A549 (cell line): ENCODE results near the gene FAM227A. TPM values are rescaled to one million over a fixed set of nuclear protein-coding genes. Genes with fewer than 3 reads are reported as not detected.

Experiments used
- ATAC-seq, 2 experiments: fragments of 200-7000 bp in 1 of 2; fragments of >200 bp in 1 of 2; cut with Nextera tagmentation in 1 of 2; cut with Tn5 transposase in 1 of 2; 3 replicates each; pipeline versions ENCODE4 v1.8.0 to v1.9.1; 2018 to 2020; ENCODE audit warnings: mild to moderate bottlenecking in 1 of 2, moderate library complexity in 1 of 2
- CTCF ChIA-PET: fragments of 300-600 bp; sonication (Branson Sonifier 250); formaldehyde crosslinking; extraction: SDS; loops from one replicate; lab custom pipeline; 2021; ENCODE audit warnings: antibody characterized with exemption, inconsistent platforms; lab: Yijun Ruan, JAX
- POLR2A ChIA-PET: fragments of 350-600 bp; formaldehyde crosslinking; extraction: SDS; loops from one replicate; lab custom pipeline; 2021; ENCODE audit warnings: antibody characterized with exemption, inconsistent platforms; lab: Yijun Ruan, JAX
- DNase-seq, 2 experiments: peaks; one replicate each; pipeline versions ENCODE4 v3.0.0 to v3.0.0-alpha.2; 2011 to 2016; ENCODE audit warnings: low read depth in 1 of 2, low spot score in 1 of 2
- FAIRE-seq: peaks from 2 replicates; lab custom pipeline; 2011; peaks lifted over from hg19 to GRCh38; lab: Jason Lieb, UNC
- H3K27ac ChIP-seq, 2 experiments: fragments of >200 bp; sonication (Bioruptor Twin); formaldehyde crosslinking; 3 replicates each; pipeline ENCODE4 v1.5.1; 2016 to 2017
- H3K4me1 ChIP-seq: fragments of >200 bp; sonication (Bioruptor Twin); formaldehyde crosslinking; 3 replicates; pipeline ENCODE4 v1.6.1; 2016
- H3K4me2 ChIP-seq: fragments of >200 bp; sonication (Bioruptor Twin); formaldehyde crosslinking; 3 replicates; pipeline ENCODE4 v1.6.1; 2016
- H3K4me3 ChIP-seq: fragments of >200 bp; sonication (Bioruptor Twin); formaldehyde crosslinking; 3 replicates; pipeline ENCODE4 v1.5.1; 2016
- H3K9me3 ChIP-seq: fragments of >200 bp; sonication (Bioruptor Twin); formaldehyde crosslinking; 3 replicates; pipeline ENCODE4 v1.6.1; 2016
- EHMT2 ChIP-seq: fragments of 200-600 bp; sonication (generic); IDR thresholded peaks from 2 replicates; pipeline ENCODE4 v1.6.1; 2016; ENCODE audit warnings: antibody characterized with exemption, low read depth, mild to moderate bottlenecking, moderate library complexity
- FOXS1 ChIP-seq: fragments of 250-450 bp; sonication (Bioruptor Pico); IDR thresholded peaks from 2 replicates; pipeline ENCODE4 v1.5.0; 2020; ENCODE audit warnings: mild to moderate bottlenecking, moderate library complexity
- JUN ChIP-seq, 2 experiments: fragments of >200 bp; sonication (Bioruptor Twin); formaldehyde crosslinking; IDR thresholded peaks; 2 replicates in 1 of 2; 3 replicates in 1 of 2; pipeline ENCODE4 v1.6.1; 2016 to 2017
- POLR2A ChIP-seq: IDR thresholded peaks from 2 replicates; pipeline ENCODE4 v1.6.1; 2012; ENCODE audit warnings: mild to moderate bottlenecking, low read length
- RARB ChIP-seq: fragments of 250-450 bp; sonication (Bioruptor Pico); IDR thresholded peaks from 2 replicates; pipeline ENCODE4 v1.8.0; 2021; ENCODE audit warnings: mild to moderate bottlenecking, moderate library complexity
- RFX5 ChIP-seq: fragments of 450-650 bp; IDR thresholded peaks from 2 replicates; pipeline ENCODE4 v1.7.1; 2014; ENCODE audit warnings: antibody characterized with exemption, mild to moderate bottlenecking, moderate library complexity
- ZNF302 ChIP-seq: fragments of 250-450 bp; sonication (Bioruptor Pico); IDR thresholded peaks from 2 replicates; pipeline ENCODE4 v1.9.0; 2021; ENCODE audit warnings: inconsistent platforms, mild to moderate bottlenecking, moderate library complexity
- WGBS: methylation state at CpG from one replicate; pipeline ENCODE4 v1.1.6; 2017; ENCODE audit errors: missing lambda C conversion rate; 5-methylcytosine and 5-hydroxymethylcytosine counted together
- polyA plus RNA-seq, 4 experiments: library from polyadenylated mRNA; depleted of rRNA in 3 of 4; stranded (reverse); fragments of >200 nt; fragmentation: RNase III in 1 of 4; extraction: RNeasy Plus Mini Kit Qiagen cat#74134 plus additional on column Dnase treatment in 1 of 4; gene quantifications; 2 replicates in 3 of 4; 3 replicates in 1 of 4; pipeline ENCODE4 v1.2.3, GENCODE V29; 2011 to 2017
- TF ChIP-seq, protein P1 (sequence below): fragments of >200 bp; sonication (Bioruptor Twin); formaldehyde crosslinking; IDR thresholded peaks from 3 replicates; pipeline ENCODE4 v1.6.1; 2016
- TF ChIP-seq, protein P2 (sequence below): IDR thresholded peaks from 2 replicates; pipeline ENCODE4 v1.6.1; 2012
- TF ChIP-seq, protein P3 (sequence below): IDR thresholded peaks from 2 replicates; pipeline ENCODE4 v1.6.1; 2012; ENCODE audit warnings: low read depth, borderline replicate concordance
- TF ChIP-seq, protein P4 (sequence below): fragments of 150-350 bp; IDR thresholded peaks from 2 replicates; pipeline ENCODE4 v1.6.1; 2014; ENCODE audit warnings: low read depth, mild to moderate bottlenecking, low read length
- TF ChIP-seq, protein P5 (sequence below): fragments of 450-650 bp; IDR thresholded peaks from 2 replicates; pipeline ENCODE4 v1.6.1; 2014; ENCODE audit warnings: antibody characterized with exemption
- TF ChIP-seq, protein P6 (sequence below): fragments of 250-450 bp; sonication (Bioruptor Pico); IDR thresholded peaks from 2 replicates; pipeline ENCODE4 v1.5.0; 2021; ENCODE audit warnings: mild to moderate bottlenecking, moderate library complexity, borderline replicate concordance

Gene FAM227A
- polyA plus RNA-seq, 2 of the 4 experiments (the other 2 are of a cell fraction) = 1.4 to 3.5 TPM

DNA sequence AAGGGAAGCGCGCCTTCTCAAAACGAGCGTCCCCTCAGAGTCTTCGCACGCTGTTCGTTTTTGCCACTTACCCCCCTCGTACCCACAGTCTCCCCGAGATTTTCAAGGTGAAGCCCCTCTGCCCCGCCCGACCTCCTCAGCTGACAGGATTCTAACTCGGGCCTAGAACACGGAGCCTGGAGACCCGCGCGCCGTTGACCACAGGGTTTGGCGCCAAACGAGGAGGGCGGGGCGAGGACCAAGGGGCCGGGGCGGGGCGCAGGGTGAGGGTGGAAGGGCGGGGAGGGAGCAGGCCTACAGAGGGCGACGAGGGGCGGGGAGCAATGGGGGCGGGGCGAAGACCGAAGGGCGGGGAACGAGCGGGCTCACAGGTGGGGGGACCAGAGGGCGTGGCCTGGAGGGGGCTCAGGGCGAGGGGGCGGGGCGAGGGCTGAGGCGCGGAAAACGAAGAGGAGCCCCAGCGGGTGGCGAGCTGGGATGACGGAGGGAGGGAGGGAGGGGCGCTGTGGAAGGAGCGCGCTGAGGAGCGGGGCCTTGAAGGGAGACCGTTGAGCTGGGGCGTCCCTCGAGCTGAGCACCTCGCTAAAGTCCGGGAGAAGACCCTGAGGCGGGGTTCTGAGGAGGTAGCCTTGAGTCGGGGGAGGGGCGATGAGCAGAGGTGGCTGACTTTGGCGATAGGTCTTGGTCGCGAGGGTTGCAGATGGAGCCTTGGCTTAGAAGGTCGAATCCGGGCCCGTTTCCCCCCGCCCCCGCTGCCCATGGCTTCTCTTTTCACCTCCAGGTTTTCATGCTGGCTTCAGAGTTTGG is 86.0 kb downstream of the FAM227A start, which contains the start of gene DMC1:
TSS of gene DMC1 (minus strand) at position 212 of the 807 bp plus-strand sequence. CDS start 1,927 bp downstream, outside the sequence.
- no peaks in the 10 kb centered on the region for H3K9me3 ChIP-seq
- TF ChIP-seq, protein P1, sequence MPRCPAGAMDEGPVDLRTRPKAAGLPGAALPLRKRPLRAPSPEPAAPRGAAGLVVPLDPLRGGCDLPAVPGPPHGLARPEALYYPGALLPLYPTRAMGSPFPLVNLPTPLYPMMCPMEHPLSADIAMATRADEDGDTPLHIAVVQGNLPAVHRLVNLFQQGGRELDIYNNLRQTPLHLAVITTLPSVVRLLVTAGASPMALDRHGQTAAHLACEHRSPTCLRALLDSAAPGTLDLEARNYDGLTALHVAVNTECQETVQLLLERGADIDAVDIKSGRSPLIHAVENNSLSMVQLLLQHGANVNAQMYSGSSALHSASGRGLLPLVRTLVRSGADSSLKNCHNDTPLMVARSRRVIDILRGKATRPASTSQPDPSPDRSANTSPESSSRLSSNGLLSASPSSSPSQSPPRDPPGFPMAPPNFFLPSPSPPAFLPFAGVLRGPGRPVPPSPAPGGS = no peak
- TF ChIP-seq RFX5 (no peak), JUN (IDR thresholded peaks at IDR 0.05) (peak in 1 of 2 experiments; percentile 34; a peak in 1 of 5 replicates), FOXS1 (CRISPR knock-in tag) (no peak), POLR2A (0 out of 2 replicates have a peak, but pooled peaks have one; percentile 26)
- TF ChIP-seq, protein P2, sequence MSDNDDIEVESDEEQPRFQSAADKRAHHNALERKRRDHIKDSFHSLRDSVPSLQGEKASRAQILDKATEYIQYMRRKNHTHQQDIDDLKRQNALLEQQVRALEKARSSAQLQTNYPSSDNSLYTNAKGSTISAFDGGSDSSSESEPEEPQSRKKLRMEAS = 0 out of 2 replicates have a peak, but pooled peaks have one; percentile 41
- TF ChIP-seq, protein P3, sequence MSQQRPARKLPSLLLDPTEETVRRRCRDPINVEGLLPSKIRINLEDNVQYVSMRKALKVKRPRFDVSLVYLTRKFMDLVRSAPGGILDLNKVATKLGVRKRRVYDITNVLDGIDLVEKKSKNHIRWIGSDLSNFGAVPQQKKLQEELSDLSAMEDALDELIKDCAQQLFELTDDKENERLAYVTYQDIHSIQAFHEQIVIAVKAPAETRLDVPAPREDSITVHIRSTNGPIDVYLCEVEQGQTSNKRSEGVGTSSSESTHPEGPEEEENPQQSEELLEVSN = peak; percentile 76
- peak within 1 kb of the TSS; percentile 86 for H3K4me2 ChIP-seq
- POLR2A ChIA-PET = interaction anchor here (0.6 kb wide), 1 partner anchor 33 kb away, joined by 3 read pairs; no protein-coding TSS in a partner anchor
- WGBS = 1% methylated on average over 31 of the region's 64 CpGs
- H3K4me3 ChIP-seq = peak within 1 kb of the TSS; percentile 65
- H3K27ac ChIP-seq = peak within 1 kb of the TSS; percentile 73 to 93
- DNase-seq = peak; percentile 60 to 91
- peaks cover 7% of the 10 kb centered on the region; the same call in 2 of the 3 replicates for H3K4me1 ChIP-seq
- CTCF ChIA-PET = interaction anchor here (1.0 to 4.8 kb wide), 3 partner anchors 10 to 517 kb away, joined by 3 to 43 read pairs (median 5); no protein-coding TSS in a partner anchor
- FAIRE-seq = no peak
- ATAC-seq = peak; percentile 87 to 93

DNA sequence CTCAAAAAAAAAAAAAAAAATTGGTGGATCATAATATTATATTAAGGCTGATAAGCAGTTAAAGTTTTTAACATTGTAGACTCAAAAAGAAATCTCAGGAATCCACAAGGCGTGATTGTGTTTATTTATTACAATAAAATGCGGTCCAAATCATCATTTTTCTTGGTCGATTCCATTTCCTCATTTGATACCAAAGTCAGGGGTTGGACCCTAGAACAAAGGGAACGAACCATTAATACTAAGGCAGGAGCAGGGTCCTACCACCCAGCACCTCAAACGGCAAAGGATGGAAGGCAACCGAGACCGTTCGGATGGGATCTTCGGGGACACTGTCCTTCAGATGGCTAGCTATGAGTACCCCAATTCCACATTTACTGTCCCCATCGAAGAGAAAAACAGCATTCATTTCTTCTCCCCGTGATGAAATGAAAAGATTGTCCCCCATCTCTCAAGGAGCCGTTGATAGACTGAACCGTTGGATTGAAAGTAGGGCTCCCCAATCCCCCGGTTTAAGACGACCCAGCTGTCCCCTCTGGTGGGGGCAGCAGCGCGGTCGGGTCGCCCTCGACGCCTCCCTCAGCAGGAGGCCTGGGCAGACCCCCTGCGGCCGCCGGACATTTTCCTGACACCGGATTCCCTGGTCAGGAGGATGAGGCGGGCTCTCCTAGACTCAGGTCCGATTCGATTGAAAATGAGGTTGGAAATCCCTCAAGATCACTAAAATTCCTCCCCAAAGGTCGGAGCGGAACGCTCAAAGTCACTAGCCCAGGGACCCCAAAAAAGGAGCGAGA is 86.8 kb downstream of the FAM227A start:
- Histone ChIP-seq H3K4me1 (peaks cover 7% of the 10 kb centered on the region; the same call in 2 of the 3 replicates), H3K27ac (peak overlapping the region; percentile 58 to 91), H3K9me3 (no peaks in the 10 kb centered on the region), H3K4me2 (peak overlapping the region; percentile 86), H3K4me3 (peak overlapping the region; percentile 65)
- FAIRE-seq (no peak), ATAC-seq (peak; percentile 11 to 31; a peak in 4 of 6 replicates), DNase-seq (peak in 1 of 2 experiments; percentile 13)
- CTCF ChIA-PET = interaction anchor here (4.8 kb wide), 1 partner anchor 516 kb away, joined by 43 read pairs; no protein-coding TSS in a partner anchor
- 55% methylated on average over 24 of the region's 32 CpGs for WGBS
- TF ChIP-seq, protein P4, sequence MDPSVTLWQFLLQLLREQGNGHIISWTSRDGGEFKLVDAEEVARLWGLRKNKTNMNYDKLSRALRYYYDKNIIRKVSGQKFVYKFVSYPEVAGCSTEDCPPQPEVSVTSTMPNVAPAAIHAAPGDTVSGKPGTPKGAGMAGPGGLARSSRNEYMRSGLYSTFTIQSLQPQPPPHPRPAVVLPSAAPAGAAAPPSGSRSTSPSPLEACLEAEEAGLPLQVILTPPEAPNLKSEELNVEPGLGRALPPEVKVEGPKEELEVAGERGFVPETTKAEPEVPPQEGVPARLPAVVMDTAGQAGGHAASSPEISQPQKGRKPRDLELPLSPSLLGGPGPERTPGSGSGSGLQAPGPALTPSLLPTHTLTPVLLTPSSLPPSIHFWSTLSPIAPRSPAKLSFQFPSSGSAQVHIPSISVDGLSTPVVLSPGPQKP = no peak
- TF ChIP-seq JUN (IDR thresholded peaks at IDR 0.05) (no peak), ZNF302 (CRISPR knock-in tag) (no peak), EHMT2 (no peak), RARB (CRISPR knock-in tag) (no peak)
- TF ChIP-seq, protein P5, sequence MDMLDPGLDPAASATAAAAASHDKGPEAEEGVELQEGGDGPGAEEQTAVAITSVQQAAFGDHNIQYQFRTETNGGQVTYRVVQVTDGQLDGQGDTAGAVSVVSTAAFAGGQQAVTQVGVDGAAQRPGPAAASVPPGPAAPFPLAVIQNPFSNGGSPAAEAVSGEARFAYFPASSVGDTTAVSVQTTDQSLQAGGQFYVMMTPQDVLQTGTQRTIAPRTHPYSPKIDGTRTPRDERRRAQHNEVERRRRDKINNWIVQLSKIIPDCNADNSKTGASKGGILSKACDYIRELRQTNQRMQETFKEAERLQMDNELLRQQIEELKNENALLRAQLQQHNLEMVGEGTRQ = no peak
- TF ChIP-seq, protein P6, sequence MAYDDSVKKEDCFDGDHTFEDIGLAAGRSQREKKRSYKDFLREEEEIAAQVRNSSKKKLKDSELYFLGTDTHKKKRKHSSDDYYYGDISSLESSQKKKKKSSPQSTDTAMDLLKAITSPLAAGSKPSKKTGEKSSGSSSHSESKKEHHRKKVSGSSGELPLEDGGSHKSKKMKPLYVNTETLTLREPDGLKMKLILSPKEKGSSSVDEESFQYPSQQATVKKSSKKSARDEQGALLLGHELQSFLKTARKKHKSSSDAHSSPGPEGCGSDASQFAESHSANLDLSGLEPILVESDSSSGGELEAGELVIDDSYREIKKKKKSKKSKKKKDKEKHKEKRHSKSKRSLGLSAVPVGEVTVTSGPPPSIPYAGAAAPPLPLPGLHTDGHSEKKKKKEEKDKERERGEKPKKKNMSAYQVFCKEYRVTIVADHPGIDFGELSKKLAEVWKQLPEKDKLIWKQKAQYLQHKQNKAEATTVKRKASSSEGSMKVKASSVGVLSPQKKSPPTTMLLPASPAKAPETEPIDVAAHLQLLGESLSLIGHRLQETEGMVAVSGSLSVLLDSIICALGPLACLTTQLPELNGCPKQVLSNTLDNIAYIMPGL (CRISPR knock-in tag) = no peak
- POLR2A ChIA-PET = interaction anchor here (0.6 kb wide), 1 partner anchor 34 kb away, joined by 3 read pairs; no protein-coding TSS in a partner anchor
